ENCODE results near the gene CAMKK2. TPM values are rescaled to one million over a fixed set of nuclear protein-coding genes. Genes with fewer than 3 reads are reported as not detected.
"Not testable (repeated sequence)": the region's sequence is repeated elsewhere in the genome, so short reads cannot be mapped to it uniquely, and the experiment has no call there.

The CAMKK2 gene
- total and polyA plus RNA-seq, 9 of the 15 experiments (the other 6 are each of a cell fraction or from before 2014, with no cell fraction given): 4.3 to 32.0 (median 18.2) TPM

- TF ChIP-seq RCOR1 (IDR thresholded peaks at IDR 0.05; ENCODE audit: borderline replicate concordance in 1 of 2, low read depth in 2 of 2, low read length in 2 of 2) (peak in 1 of 2 experiments; percentile 77; a peak in 2 of 4 replicates), FOSL1 (tag; conservative IDR thresholded peaks at IDR 0.05) (0 out of 2 replicates have a peak, but pooled peaks have one; percentile 12)
These were observed 13.6 kb downstream of the CAMKK2 start (continued) for GRCh38 chr12:121282910-121283309.

GRCh38 chr12:121282072-121282742 lies 14.3 kb downstream of the CAMKK2 start:
- Histone ChIP-seq H3K79me2 (ENCODE audit: control insufficient read depth, insufficient read depth, low read length) (peaks cover 9% of the 10 kb centered on the region; the same call in 2 of the 3 replicates), H3K4me1 (replicated peaks in 1 of 2; ENCODE audit: control insufficient read depth in 2 of 2, insufficient read depth in 2 of 2, low read length in 2 of 2) (peaks cover 13 to 32% of the 10 kb centered on the region in 2 experiments; a peak in 4 of 5 replicates), H3K27me3 (ENCODE audit: control insufficient read depth in 2 of 2, insufficient read depth in 2 of 2, low read length in 2 of 2) (no peaks in the 10 kb centered on the region), H3K9me1 (ENCODE audit: control insufficient read depth, insufficient read depth, low read length) (no peaks in the 10 kb centered on the region), H3K9me3 (replicated peaks; ENCODE audit: control insufficient read depth, insufficient read depth, low read depth, low read length) (no peaks in the 10 kb centered on the region), H3K4me3 (no peak overlapping the region), H3K36me3 (ENCODE audit: control insufficient read depth, insufficient read depth, low read length) (0 out of 3 replicates have a peak, but pooled peaks cover 8% of the 10 kb centered on the region), H3K4me2 (ENCODE audit: insufficient read depth, low read length) (no peak overlapping the region), H4K20me1 (replicated peaks; ENCODE audit: control insufficient read depth, insufficient read depth, low read length) (peaks cover 34% of the 10 kb centered on the region), H3K9ac (ENCODE audit: insufficient read depth in 1 of 2, low read depth in 2 of 2, low read length in 2 of 2) (peak overlapping the region in 1 of 2 experiments; percentile 73; a peak in 1 of 4 replicates), H3K27ac (ENCODE audit: extremely low read depth, low read depth, low read length) (no peak overlapping the region), H2AFZ (ENCODE audit: low read depth, low read length) (no peak overlapping the region)
- in situ Hi-C loops (cut with MboI) (no loop called here), intact Hi-C loops (cut with micrococcal nuclease) (no loop called here)
- FAIRE-seq: no peak
- POLR2A ChIA-PET: interaction anchor here (1.2 kb wide), 1 partner anchor 43 kb away, joined by 6 read pairs; no protein-coding TSS in a partner anchor
- BruUV-seq (replicated peaks): no TSS peak
- CTCF ChIA-PET (ENCODE audit: low intra/inter-chr PET ratio): no interaction called here
- 55% methylated on average over 10 of the region's 10 CpGs for WGBS (ENCODE audit: insufficient coverage, low coverage, missing lambda C conversion rate)
- TF ChIP-seq IRF2 (CRISPR knock-in tag; IDR thresholded peaks at IDR 0.05) (no peak), ZNF197 (CRISPR knock-in tag; IDR thresholded peaks at IDR 0.05; ENCODE audit: low read depth) (no peak), PURB (CRISPR knock-in tag; IDR thresholded peaks at IDR 0.05; ENCODE audit: low read depth) (no peak), ATF7 (IDR thresholded peaks at IDR 0.05) (no peak)
- peak; percentile 11 for ATAC-seq
- peak in 2 of 4 experiments; percentile 8 to 33 for DNase-seq (ENCODE audit: extremely low read depth in 1 of 4, low spot score in 3 of 4)

GRCh38 chr12:121281116-121281515 lies 15.4 kb downstream of the CAMKK2 start:
- DNase-seq (ENCODE audit: extremely low read depth in 1 of 4, low spot score in 3 of 4); H3K27ac ChIP-seq (ENCODE audit: extremely low read depth, low read depth, low read length); in situ Hi-C loops (cut with MboI); BruUV-seq (replicated peaks); H3K9me3 ChIP-seq (replicated peaks; ENCODE audit: control insufficient read depth, insufficient read depth, low read depth, low read length); H3K4me2 ChIP-seq (ENCODE audit: insufficient read depth, low read length); ATAC-seq; H3K36me3 ChIP-seq (ENCODE audit: control insufficient read depth, insufficient read depth, low read length); CTCF ChIA-PET (ENCODE audit: low intra/inter-chr PET ratio); H3K27me3 ChIP-seq (ENCODE audit: control insufficient read depth in 2 of 2, insufficient read depth in 2 of 2, low read length in 2 of 2); intact Hi-C loops (cut with micrococcal nuclease); POLR2A ChIA-PET; H3K9ac ChIP-seq (ENCODE audit: insufficient read depth in 1 of 2, low read depth in 2 of 2, low read length in 2 of 2); FAIRE-seq; H2AFZ ChIP-seq (ENCODE audit: low read depth, low read length); H3K9me1 ChIP-seq (ENCODE audit: control insufficient read depth, insufficient read depth, low read length); H3K4me3 ChIP-seq: not testable (repeated sequence)
- H3K4me1 ChIP-seq (replicated peaks in 1 of 2; ENCODE audit: control insufficient read depth in 2 of 2, insufficient read depth in 2 of 2, low read length in 2 of 2): peaks cover 13 to 32% of the 10 kb centered on the region in 2 experiments; a peak in 4 of 5 replicates
- peaks cover 14% of the 10 kb centered on the region; the same call in 2 of the 3 replicates for H3K79me2 ChIP-seq (ENCODE audit: control insufficient read depth, insufficient read depth, low read length)
- H4K20me1 ChIP-seq (replicated peaks; ENCODE audit: control insufficient read depth, insufficient read depth, low read length): peaks cover 28% of the 10 kb centered on the region
- 95% methylated on average over 12 of the region's 14 CpGs for WGBS (ENCODE audit: insufficient coverage, low coverage, missing lambda C conversion rate)

- intact Hi-C loops (cut with micrococcal nuclease); H3K4me3 ChIP-seq; H3K9me3 ChIP-seq (replicated peaks; ENCODE audit: control insufficient read depth, insufficient read depth, low read depth, low read length); CTCF ChIA-PET (ENCODE audit: low intra/inter-chr PET ratio); H3K9ac ChIP-seq (ENCODE audit: insufficient read depth in 1 of 2, low read depth in 2 of 2, low read length in 2 of 2); in situ Hi-C loops (cut with MboI); BruUV-seq (replicated peaks); H3K27ac ChIP-seq (ENCODE audit: extremely low read depth, low read depth, low read length); H2AFZ ChIP-seq (ENCODE audit: low read depth, low read length); H3K27me3 ChIP-seq (ENCODE audit: control insufficient read depth in 2 of 2, insufficient read depth in 2 of 2, low read length in 2 of 2); DNase-seq (ENCODE audit: extremely low read depth in 1 of 4, low spot score in 3 of 4); H3K9me1 ChIP-seq (ENCODE audit: control insufficient read depth, insufficient read depth, low read length); H3K4me2 ChIP-seq (ENCODE audit: insufficient read depth, low read length); FAIRE-seq; POLR2A ChIA-PET; ATAC-seq: not testable (repeated sequence)
- H4K20me1 ChIP-seq (replicated peaks; ENCODE audit: control insufficient read depth, insufficient read depth, low read length): peaks cover 23% of the 10 kb centered on the region
- 84% methylated on average over 7 of the region's 11 CpGs for WGBS (ENCODE audit: insufficient coverage, low coverage, missing lambda C conversion rate)
- peaks cover 14% of the 10 kb centered on the region; the same call in 2 of the 3 replicates for H3K79me2 ChIP-seq (ENCODE audit: control insufficient read depth, insufficient read depth, low read length)
- H3K4me1 ChIP-seq (replicated peaks in 1 of 2; ENCODE audit: control insufficient read depth in 2 of 2, insufficient read depth in 2 of 2, low read length in 2 of 2): peaks cover 13 to 31% of the 10 kb centered on the region in 2 experiments; a peak in 4 of 5 replicates
- H3K36me3 ChIP-seq (ENCODE audit: control insufficient read depth, insufficient read depth, low read length): peaks cover 10% of the 10 kb centered on the region; the same call in 1 of the 3 replicates
These were observed 16.0 kb downstream of the CAMKK2 start for GRCh38 chr12:121280531-121280930.

Data from K562 (cell line).